HEK293T (cell line): ENCODE results near the gene UBE3B.

Experiments used
- CTCF ChIA-PET: fragments of 350-600 bp; formaldehyde crosslinking; extraction: SDS; loops from one replicate; lab custom pipeline; 2021; ENCODE audit warnings: antibody characterized with exemption, inconsistent platforms; lab: Yijun Ruan, JAX
- POLR2A ChIA-PET: fragments of 350-600 bp; formaldehyde crosslinking; extraction: SDS; loops from one replicate; lab custom pipeline; 2020; ENCODE audit warnings: antibody characterized with exemption, inconsistent platforms; lab: Yijun Ruan, JAX
- DNase-seq: peaks from one replicate; pipeline ENCODE4 v3.0.0; 2012; ENCODE audit warnings: mixed read lengths; ENCODE audit errors: extremely low spot score
- ARNT ChIP-seq: fragments of 450-650 bp; IDR thresholded peaks from 2 replicates; pipeline ENCODE4 v1.6.1; 2017; ENCODE audit warnings: mild to moderate bottlenecking
- BHLHE40 ChIP-seq: fragments of 450-650 bp; IDR thresholded peaks from 2 replicates; pipeline ENCODE4 v1.6.1; 2016; ENCODE audit warnings: mild to moderate bottlenecking, moderate library complexity, borderline replicate concordance
- CTBP1 ChIP-seq: fragments of 450-650 bp; IDR thresholded peaks from 2 replicates; pipeline ENCODE4 v1.6.1; 2016; ENCODE audit warnings: borderline replicate concordance
- ELF4 ChIP-seq: fragments of 450-650 bp; IDR thresholded peaks from 2 replicates; pipeline ENCODE4 v1.6.1; 2017; ENCODE audit warnings: antibody characterized with exemption
- FOXA1 ChIP-seq: fragments of 450-650 bp; IDR thresholded peaks from 2 replicates; pipeline ENCODE4 v1.6.1; 2016; ENCODE audit warnings: mild to moderate bottlenecking
- FOXK2 ChIP-seq: fragments of 450-650 bp; IDR thresholded peaks from 2 replicates; pipeline ENCODE4 v1.6.1; 2016; ENCODE audit warnings: mild to moderate bottlenecking
- FOXM1 ChIP-seq: fragments of 450-650 bp; IDR thresholded peaks from 2 replicates; pipeline ENCODE4 v1.6.1; 2017; ENCODE audit warnings: mild to moderate bottlenecking, borderline replicate concordance
- HDGF ChIP-seq: fragments of 450-650 bp; IDR thresholded peaks from 2 replicates; pipeline ENCODE4 v1.6.1; 2017; ENCODE audit warnings: antibody characterized with exemption, borderline replicate concordance
- L3MBTL2 ChIP-seq: fragments of 450-650 bp; conservative IDR thresholded peaks from 2 replicates; pipeline ENCODE4 v1.6.1; 2016; ENCODE audit warnings: mild to moderate bottlenecking
- LEF1 ChIP-seq: fragments of 450-650 bp; IDR thresholded peaks from 2 replicates; pipeline ENCODE4 v1.6.1; 2017; ENCODE audit warnings: mild to moderate bottlenecking, borderline replicate concordance
- NFRKB ChIP-seq: fragments of 450-650 bp; IDR thresholded peaks from 2 replicates; pipeline ENCODE4 v1.6.1; 2016; ENCODE audit warnings: mild to moderate bottlenecking, moderate library complexity
- PKNOX1 ChIP-seq: fragments of 450-650 bp; IDR thresholded peaks from 2 replicates; pipeline ENCODE4 v1.6.1; 2016
- SP1 ChIP-seq: fragments of 450-650 bp; IDR thresholded peaks from 2 replicates; pipeline ENCODE4 v1.6.1; 2017
- SUZ12 ChIP-seq: fragments of 450-650 bp; IDR thresholded peaks from 2 replicates; pipeline ENCODE4 v1.6.1; 2016; ENCODE audit warnings: mild to moderate bottlenecking
- TARDBP ChIP-seq: fragments of 450-650 bp; IDR thresholded peaks from 2 replicates; pipeline ENCODE4 v1.6.1; 2016
- ZNF384 ChIP-seq: fragments of 450-650 bp; IDR thresholded peaks from 2 replicates; pipeline ENCODE4 v1.6.1; 2016

UBE3B gene

GRCh38 chr12:109557805-109558204 is 80.4 kb downstream of the UBE3B start:
- ChIA-PET CTCF (no interaction called here), POLR2A (no interaction called here)
- DNase-seq, result no peak
- no peak for TF ChIP-seq ZNF384
- TF ChIP-seq SP1, result no peak
- no peak for TF ChIP-seq LEF1
- no peak for TF ChIP-seq L3MBTL2
- TF ChIP-seq BHLHE40, result no peak
- no peak for TF ChIP-seq TARDBP
- no peak for TF ChIP-seq ELF4
- TF ChIP-seq SUZ12, result no peak
- TF ChIP-seq ARNT, result no peak
- TF ChIP-seq FOXK2, result no peak
- no peak for TF ChIP-seq FOXA1
- no peak for TF ChIP-seq FOXM1
- no peak for TF ChIP-seq HDGF
- no peak for TF ChIP-seq CTBP1
- no peak for TF ChIP-seq PKNOX1
- TF ChIP-seq NFRKB, result no peak

DNA sequence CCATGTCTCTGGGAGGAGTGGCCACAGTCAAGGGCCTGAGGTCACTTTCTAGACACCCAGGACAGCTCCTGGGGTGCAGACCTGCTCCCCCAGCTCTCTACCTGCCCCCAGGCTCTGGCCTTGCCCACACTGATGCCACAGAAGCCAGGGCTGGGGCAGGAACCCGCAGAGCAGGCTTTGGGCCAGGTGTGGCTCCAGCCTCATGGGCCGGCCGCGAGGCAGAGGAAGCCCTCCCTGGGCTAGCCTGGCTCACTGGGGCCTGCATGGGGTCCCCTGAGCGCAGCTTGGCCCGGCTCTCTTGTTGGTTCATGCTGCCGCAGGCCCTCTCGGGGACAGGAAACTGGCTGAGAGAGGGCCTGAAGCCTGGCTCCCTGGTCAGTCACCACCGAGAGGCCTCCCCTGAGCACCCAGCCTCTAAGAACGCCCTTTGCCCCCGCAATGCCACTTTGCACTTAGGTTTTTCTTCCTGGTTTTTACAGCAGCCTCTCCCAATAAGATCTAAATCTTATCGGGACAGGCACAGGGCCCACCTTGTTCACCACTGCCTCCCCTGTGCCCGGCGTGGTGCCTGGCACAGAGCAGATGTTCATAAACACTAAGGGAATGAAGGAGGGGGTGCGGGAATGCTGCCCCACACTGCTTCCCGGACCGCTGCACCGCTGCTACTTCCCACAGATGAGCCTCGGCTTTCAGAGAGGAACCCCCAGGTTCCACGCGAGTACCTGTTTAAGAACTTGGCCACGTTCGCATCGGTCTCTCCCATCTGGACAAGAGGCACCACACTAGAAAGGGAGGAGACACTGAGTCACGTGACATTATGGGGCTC is 81.2 kb downstream of the UBE3B start:
- TF ChIP-seq ELF4 (no peak), L3MBTL2 (no peak), FOXM1 (no peak), ARNT (no peak), NFRKB (no peak), CTBP1 (no peak), FOXA1 (no peak), BHLHE40 (no peak), LEF1 (no peak), TARDBP (no peak), SUZ12 (no peak), PKNOX1 (no peak), FOXK2 (no peak)
- no peak for DNase-seq
- CTCF ChIA-PET, result no interaction called here
- POLR2A ChIA-PET, result no interaction called here

DNA sequence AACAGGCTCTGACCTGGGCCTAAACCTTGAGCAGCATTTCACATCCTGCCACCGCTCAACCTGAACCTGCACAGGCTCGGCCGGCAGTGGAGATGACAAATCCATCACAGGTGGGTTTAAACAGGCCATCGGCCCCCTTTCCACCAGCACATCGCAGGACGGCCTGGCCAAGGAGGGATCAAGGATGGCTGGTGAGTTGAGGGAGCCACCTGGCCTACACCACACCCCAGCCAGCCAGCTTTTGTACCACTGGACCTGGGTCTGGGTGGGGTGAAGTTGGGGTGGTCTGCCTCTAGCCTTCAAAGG is 81.7 kb downstream of the UBE3B start:
- POLR2A ChIA-PET, result interaction anchor here (0.7 kb wide), 1 partner anchor 15 kb away, joined by 3 read pairs; the partner anchor contains the start of gene MVK
- DNase-seq, result no peak
- CTCF ChIA-PET, result no interaction called here
- TF ChIP-seq BHLHE40 (no peak), SP1 (no peak), NFRKB (no peak), FOXK2 (no peak), ARNT (no peak), ZNF384 (no peak), SUZ12 (no peak), HDGF (no peak), FOXA1 (no peak), ELF4 (no peak)

DNA sequence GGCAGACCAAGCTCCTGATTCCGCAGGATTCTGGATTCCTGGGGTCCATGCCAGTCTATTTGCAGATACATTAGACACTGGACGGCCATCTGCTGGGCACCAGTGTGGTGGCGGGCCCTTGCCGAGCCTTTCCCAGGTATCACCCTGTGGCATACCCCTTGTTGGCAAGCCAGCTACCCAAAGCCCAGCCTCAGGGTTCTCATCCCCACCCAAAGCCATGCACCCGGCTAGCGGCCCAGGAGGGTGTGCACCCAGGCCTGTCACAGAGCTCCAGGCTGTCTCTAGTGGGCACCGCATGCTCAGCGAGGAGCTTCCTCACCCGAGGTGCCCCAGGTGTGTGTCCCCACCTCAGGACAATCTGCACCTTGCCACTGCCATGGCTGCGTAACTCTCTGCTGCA is 82.2 kb downstream of the UBE3B start:
- DNase-seq, result no peak
- no peak for TF ChIP-seq ELF4
- TF ChIP-seq CTBP1, result no peak
- no peak for TF ChIP-seq FOXM1
- no peak for TF ChIP-seq SP1
- TF ChIP-seq ZNF384, result no peak
- TF ChIP-seq SUZ12, result no peak
- no peak for TF ChIP-seq BHLHE40
- POLR2A ChIA-PET, result interaction anchor here (0.7 kb wide), 1 partner anchor 14 kb away, joined by 3 read pairs; the partner anchor contains the start of gene MVK
- CTCF ChIA-PET, result no interaction called here

- CTCF ChIA-PET, result no interaction called here
- DNase-seq, result no peak
- POLR2A ChIA-PET, result interaction anchor here (0.6 kb wide), 1 partner anchor 13 kb away, joined by 3 read pairs; the partner anchor contains the start of genes MMAB and MVK
- TF ChIP-seq NFRKB (no peak), HDGF (no peak)
Measured at GRCh38 chr12:109560867-109561710, 83.7 kb downstream of the UBE3B start.

DNA sequence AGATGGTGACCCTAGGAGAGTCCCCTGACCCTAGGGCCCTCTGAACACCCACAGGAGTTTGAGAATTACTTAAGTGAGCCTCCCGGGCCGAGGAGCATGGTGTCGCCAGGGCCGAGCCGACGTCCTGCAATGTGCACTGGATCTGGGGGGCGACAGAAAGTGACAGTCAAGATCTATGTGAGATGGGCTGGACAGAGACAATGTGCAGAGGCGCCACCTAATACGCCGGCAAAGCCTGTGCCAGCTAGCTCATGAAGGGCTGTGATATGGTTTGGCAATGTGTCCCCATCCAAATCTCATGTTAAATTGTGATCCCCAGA is 84.2 kb downstream of the UBE3B start:
- TF ChIP-seq ELF4 (no peak), TARDBP (no peak), ARNT (no peak), ZNF384 (no peak), HDGF (no peak)
- no peak for DNase-seq
- ChIA-PET CTCF (no interaction called here), POLR2A (interaction anchor here (0.6 kb wide), 1 partner anchor 12 kb away, joined by 3 read pairs; the partner anchor contains the start of genes MMAB and MVK)

DNA sequence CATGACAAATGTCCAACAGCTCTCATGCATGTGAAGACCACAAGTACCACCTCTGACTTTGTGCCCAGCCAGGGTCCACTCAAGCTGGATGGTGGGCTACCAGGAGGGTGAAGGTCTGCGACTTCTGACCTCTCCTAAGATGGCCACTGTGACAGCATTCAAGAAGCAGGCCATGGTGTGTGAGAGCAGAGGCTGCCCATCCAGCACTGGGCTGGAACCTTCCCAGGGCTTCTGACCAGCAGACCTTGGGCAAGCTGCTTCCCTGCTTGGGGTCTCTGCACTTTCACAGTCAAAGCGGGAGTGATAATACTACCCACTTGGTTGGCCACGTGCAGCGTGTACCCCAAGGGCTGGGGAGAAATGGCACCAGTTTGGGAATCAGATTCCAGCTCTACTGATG is 85.4 kb downstream of the UBE3B start:
- TF ChIP-seq PKNOX1, result no peak
- no peak for TF ChIP-seq TARDBP
- TF ChIP-seq CTBP1, result no peak
- TF ChIP-seq FOXA1, result no peak
- TF ChIP-seq LEF1, result no peak
- no peak for TF ChIP-seq ARNT
- TF ChIP-seq BHLHE40, result no peak
- no peak for TF ChIP-seq HDGF
- no peak for TF ChIP-seq FOXK2
- TF ChIP-seq L3MBTL2, result no peak
- no peak for TF ChIP-seq SP1
- TF ChIP-seq ELF4, result no peak
- TF ChIP-seq NFRKB, result no peak
- TF ChIP-seq FOXM1, result no peak
- no peak for TF ChIP-seq ZNF384
- no peak for TF ChIP-seq SUZ12
- CTCF ChIA-PET, result no interaction called here
- POLR2A ChIA-PET, result no interaction called here
- no peak for DNase-seq
